Large intestine (tissue), 12 donors: ENCODE results near the gene FBXL7. TPM values are rescaled to one million over a fixed set of nuclear protein-coding genes. Genes with fewer than 3 reads are reported as not detected.

Experiments used
- DNase-seq, 2 donors: peaks; one replicate each; pipeline versions ENCODE4 v3.0.0 to v3.0.0-alpha.2; 2013
- H3K27ac ChIP-seq: one replicate; pipeline ENCODE4 v1.5.1; 2013; ENCODE audit warnings: low read length
- H3K27me3 ChIP-seq: 2 replicates; pipeline ENCODE4 v1.6.1; 2013; ENCODE audit warnings: low read length; ENCODE audit not compliant: control insufficient read depth, insufficient read depth
- H3K36me3 ChIP-seq: 2 replicates; pipeline ENCODE4 v1.6.1; 2013; ENCODE audit warnings: low read length; ENCODE audit not compliant: control insufficient read depth, insufficient read depth
- H3K4me1 ChIP-seq: one replicate; pipeline ENCODE4 v1.6.1; 2013; ENCODE audit warnings: low read length; ENCODE audit not compliant: control insufficient read depth, insufficient read depth
- H3K4me3 ChIP-seq: one replicate; pipeline ENCODE4 v1.5.1; 2013; ENCODE audit warnings: low read length
- H3K9me3 ChIP-seq: one replicate; pipeline ENCODE4 v1.6.1; 2013; ENCODE audit warnings: mild to moderate bottlenecking, low read depth, low read length, moderate library complexity; ENCODE audit not compliant: control insufficient read depth
- WGBS: methylation state at CpG from one replicate; pipeline ENCODE4 v1.1.5; 2013; ENCODE audit warnings: low lambda C conversion rate; ENCODE audit not compliant: insufficient coverage; 5-methylcytosine and 5-hydroxymethylcytosine counted together
- long read RNA-seq, 11 donors: transcript quantifications; one replicate each; lab custom pipeline, GENCODE V29; 2026
- polyA plus RNA-seq: library from polyadenylated mRNA; unstranded; fragments of 120-200 nt; gene quantifications from one replicate; pipeline ENCODE4 v1.2.1, GENCODE V29; 2013

The FBXL7 gene
- polyA plus RNA-seq: 7.2 TPM
- long read RNA-seq, donor 1, partial matches to known transcripts: 0 of 2 reads
- long read RNA-seq, donor 1, other reads (novel, unspliced or antisense): 0 of 2 reads
- long read RNA-seq, donor 2, partial matches to known transcripts: 0 of 1 reads
- long read RNA-seq, donor 2, other reads (novel, unspliced or antisense): 0 of 1 reads
- long read RNA-seq, donor 3: 0 reads
- long read RNA-seq, donor 4: 0 reads
- long read RNA-seq, donor 5, partial matches to known transcripts: 0 of 4 reads
- long read RNA-seq, donor 5, other reads (novel, unspliced or antisense): 0 of 4 reads
- long read RNA-seq, donor 6, partial matches to known transcripts: 0 of 3 reads
- long read RNA-seq, donor 6, other reads (novel, unspliced or antisense): 0 of 3 reads
- long read RNA-seq, donor 7, partial matches to known transcripts: 0 of 4 reads
- long read RNA-seq, donor 7, other reads (novel, unspliced or antisense): 0 of 4 reads
- long read RNA-seq, donor 8, transcript FBXL7-201 (2 exons, 3,960 nt): major isoform, 5 of 5 reads
- long read RNA-seq, donor 8, partial matches to known transcripts: 0 of 5 reads
- long read RNA-seq, donor 8, other reads (novel, unspliced or antisense): 0 of 5 reads
- long read RNA-seq, donor 9, partial matches to known transcripts: 0 of 3 reads
- long read RNA-seq, donor 9, other reads (novel, unspliced or antisense): 0 of 3 reads
- long read RNA-seq, donor 10, partial matches to known transcripts: 11 of 13 reads
- long read RNA-seq, donor 10, other reads (novel, unspliced or antisense): 0 of 13 reads
- long read RNA-seq, donor 11, partial matches to known transcripts: 0 of 1 reads
- long read RNA-seq, donor 11, other reads (novel, unspliced or antisense): 0 of 1 reads

GRCh38 chr5:15499528-15500324, at the start of gene FBXL7:
Gene FBXL7, plus strand, starts transcription at chr5:15500180.
- H3K9me3 ChIP-seq: peaks cover 3% of the 10 kb centered on the region
- peaks cover 26% of the 10 kb centered on the region for H3K27me3 ChIP-seq
- no peaks in the 10 kb centered on the region for H3K36me3 ChIP-seq
- DNase-seq: peak; percentile 20 to 48
- peak within 1 kb of the TSS; percentile 43 for H3K4me3 ChIP-seq
- peak within 1 kb of the TSS; percentile 44 for H3K27ac ChIP-seq
- no CpG with 5 or more reads among the region's 60 CpGs for WGBS
- H3K4me1 ChIP-seq: no peaks in the 10 kb centered on the region

- no peaks in the 10 kb centered on the region for H3K36me3 ChIP-seq
These were observed 49.5 kb upstream of the FBXL7 start for GRCh38 chr5:15450473-15450872.

GRCh38 chr5:15450949-15451348, 49.0 kb upstream of the FBXL7 start:
- no peaks in the 10 kb centered on the region for H3K4me1 ChIP-seq
- no peaks in the 10 kb centered on the region for H3K36me3 ChIP-seq
- H3K4me3 ChIP-seq: no peak overlapping the region
- H3K27me3 ChIP-seq: no peaks in the 10 kb centered on the region
- WGBS: no CpG with 5 or more reads among the region's 4 CpGs
- no peaks in the 10 kb centered on the region for H3K9me3 ChIP-seq
- H3K27ac ChIP-seq: no peak overlapping the region
- DNase-seq: no peak

More at GRCh38 chr5:15450473-15450872, 49.5 kb upstream of the FBXL7 start:
- no CpG with 5 or more reads among the region's 11 CpGs for WGBS
- H3K27ac ChIP-seq: no peak overlapping the region
- H3K27me3 ChIP-seq: no peaks in the 10 kb centered on the region
- no peak for DNase-seq
- H3K4me1 ChIP-seq: no peaks in the 10 kb centered on the region
- H3K9me3 ChIP-seq: no peaks in the 10 kb centered on the region
- H3K4me3 ChIP-seq: no peak overlapping the region

GRCh38 chr5:15452030-15452429, 48.0 kb upstream of the FBXL7 start:
- Histone ChIP-seq H3K27me3 (no peaks in the 10 kb centered on the region), H3K4me1 (no peaks in the 10 kb centered on the region), H3K36me3 (no peaks in the 10 kb centered on the region), H3K27ac (no peak overlapping the region), H3K9me3 (no peaks in the 10 kb centered on the region), H3K4me3 (no peak overlapping the region)
- no peak for DNase-seq
- no CpG with 5 or more reads among the region's 1 CpG for WGBS

GRCh38 chr5:15452781-15453180, 47.2 kb upstream of the FBXL7 start:
- WGBS: no CpG with 5 or more reads among the region's 1 CpG
- no peak for DNase-seq
- Histone ChIP-seq H3K36me3 (no peaks in the 10 kb centered on the region), H3K27ac (no peak overlapping the region), H3K4me3 (no peak overlapping the region), H3K9me3 (no peaks in the 10 kb centered on the region), H3K4me1 (no peaks in the 10 kb centered on the region), H3K27me3 (no peaks in the 10 kb centered on the region)

GRCh38 chr5:15459200-15459599, 40.8 kb upstream of the FBXL7 start:
- H3K4me1 ChIP-seq: no peaks in the 10 kb centered on the region
- no peak overlapping the region for H3K4me3 ChIP-seq
- no peaks in the 10 kb centered on the region for H3K36me3 ChIP-seq
- no peak overlapping the region for H3K27ac ChIP-seq
- H3K9me3 ChIP-seq: no peaks in the 10 kb centered on the region
- H3K27me3 ChIP-seq: no peaks in the 10 kb centered on the region
- WGBS: no CpG with 5 or more reads among the region's 1 CpG
- DNase-seq: no peak

GRCh38 chr5:15463231-15463980, 36.6 kb upstream of the FBXL7 start:
- no peak overlapping the region for H3K4me3 ChIP-seq
- DNase-seq: no peak
- no CpG with 5 or more reads among the region's 3 CpGs for WGBS

GRCh38 chr5:15472116-15472515, 27.9 kb upstream of the FBXL7 start:
- Histone ChIP-seq H3K4me1 (no peaks in the 10 kb centered on the region), H3K27me3 (no peaks in the 10 kb centered on the region), H3K27ac (no peak overlapping the region), H3K9me3 (no peaks in the 10 kb centered on the region), H3K36me3 (no peaks in the 10 kb centered on the region), H3K4me3 (no peak overlapping the region)
- no peak for DNase-seq
- 90% methylated on average over 2 of the region's 8 CpGs for WGBS

More at GRCh38 chr5:15463231-15463980, 36.6 kb upstream of the FBXL7 start:
- Histone ChIP-seq H3K9me3 (no peaks in the 10 kb centered on the region), H3K36me3 (no peaks in the 10 kb centered on the region), H3K27ac (no peak overlapping the region), H3K27me3 (no peaks in the 10 kb centered on the region), H3K4me1 (no peaks in the 10 kb centered on the region)

- H3K4me1 ChIP-seq: no peaks in the 10 kb centered on the region
- no peaks in the 10 kb centered on the region for H3K9me3 ChIP-seq
- no peaks in the 10 kb centered on the region for H3K36me3 ChIP-seq
- H3K27ac ChIP-seq: no peak overlapping the region
- H3K4me3 ChIP-seq: no peak overlapping the region
- DNase-seq: no peak
- no peaks in the 10 kb centered on the region for H3K27me3 ChIP-seq
These were observed 25.7 kb upstream of the FBXL7 start for GRCh38 chr5:15474143-15474719.
